K562 (cell line): ENCODE data around the gene CHRM4. TPM values are rescaled to one million over a fixed set of nuclear protein-coding genes. Genes with fewer than 3 reads are reported as not detected.

Source experiments
- CSDE1 ChIP-seq, 2 experiments: fragments of 450-650 bp; IDR thresholded peaks; 2 replicates each; pipeline ENCODE4 v1.6.1; 2016; ENCODE audit warnings: mild to moderate bottlenecking in 1 of 2
- E2F3 ChIP-seq: fragments of 250-450 bp; sonication (Bioruptor Pico); IDR thresholded peaks from 2 replicates; pipeline ENCODE4 v1.4.0; 2020; ENCODE audit warnings: mild to moderate bottlenecking
- ETS1 ChIP-seq: conservative IDR thresholded peaks from 2 replicates; pipeline ENCODE4 v1.6.1; 2011; ENCODE audit warnings: low read depth, mild to moderate bottlenecking, low read length; ENCODE audit not compliant: control insufficient read depth
- FOXJ2 ChIP-seq: fragments of 200-800 bp; sonication (Bioruptor generic); IDR thresholded peaks from 2 replicates; pipeline ENCODE4 v1.6.1; 2016; ENCODE audit warnings: missing genetic modification characterization, missing compliant biosample characterization
- LEF1 ChIP-seq: fragments of 450-650 bp; IDR thresholded peaks from 2 replicates; pipeline ENCODE4 v1.6.1; 2016; ENCODE audit warnings: mild to moderate bottlenecking
- REST ChIP-seq, 2 experiments: fragments of 450-650 bp; formaldehyde crosslinking in 1 of 2; IDR thresholded peaks; 2 replicates each; pipeline versions ENCODE4 v1.4.0 to v1.6.1; 2014 to 2020; ENCODE audit warnings: mild to moderate bottlenecking in 2 of 2, borderline replicate concordance in 1 of 2, low read depth in 1 of 2
- XRCC5 ChIP-seq: fragments of 200-400 bp; formaldehyde crosslinking; IDR thresholded peaks from 2 replicates; pipeline ENCODE4 v1.6.1; 2017; ENCODE audit warnings: low read depth, mild to moderate bottlenecking, low read length
- polyA plus RNA-seq, 8 experiments: library from polyadenylated mRNA; depleted of rRNA in 4 of 8; stranded (reverse) in 5 of 8; unstranded in 3 of 8; fragments of >200 nt; fragmentation: Nextera tagmentation in 2 of 8; fragmentation: Illumina TruSeq in 1 of 8; extraction: Ambion mirVana in 2 of 8; extraction: Trizol in 1 of 8; gene quantifications; 2 replicates each; pipeline versions ENCODE4 v1.2.1 to v1.2.3, GENCODE V29; 2011 to 2014; ENCODE audit warnings: inconsistent platforms in 1 of 8, missing spikeins in 1 of 8
- total RNA-seq, 7 experiments: library from RNA; depleted of rRNA in 6 of 7; stranded (reverse); fragments of >200 nt in 6 of 7; fragmentation: Illumina TruSeq in 2 of 7; extraction: Trizol in 2 of 7; gene quantifications; 2 replicates each; pipeline versions ENCODE4 v1.2.1 to v1.2.3, GENCODE V29; 2011 to 2021; ENCODE audit warnings: low replicate concordance in 1 of 7
- TF ChIP-seq, protein P1 (sequence below): fragments of 450-650 bp; IDR thresholded peaks from 2 replicates; pipeline ENCODE4 v1.6.1; 2016; ENCODE audit warnings: antibody characterized with exemption
- TF ChIP-seq, protein P2 (sequence below), 2 experiments: fragments of 200-800 bp in 1 of 2; sonication (Bioruptor generic) in 1 of 2; sonication (generic) in 1 of 2; formaldehyde crosslinking in 1 of 2; IDR thresholded peaks in 1 of 2; conservative IDR thresholded peaks in 1 of 2; 2 replicates each; pipeline versions ENCODE4 v1.5.0 to v1.6.1; 2016 to 2020; ENCODE audit warnings: missing compliant biosample characterization in 1 of 2, missing genetic modification characterization in 1 of 2, missing genetic modification reagents in 1 of 2
- TF ChIP-seq, protein P3 (sequence below), 2 experiments: IDR thresholded peaks; 2 replicates each; pipeline ENCODE4 v1.6.1; 2012; ENCODE audit warnings: improper control_type of control experiment in 2 of 2, low read depth in 2 of 2, low read length in 2 of 2, borderline replicate concordance in 1 of 2

Gene CHRM4
- total and polyA plus RNA-seq, 9 of the 15 experiments (the other 6 are each of a cell fraction or from before 2014, with no cell fraction given) = 0.22 to 1.3 (median 0.40) TPM; not detected in 2

DNA sequence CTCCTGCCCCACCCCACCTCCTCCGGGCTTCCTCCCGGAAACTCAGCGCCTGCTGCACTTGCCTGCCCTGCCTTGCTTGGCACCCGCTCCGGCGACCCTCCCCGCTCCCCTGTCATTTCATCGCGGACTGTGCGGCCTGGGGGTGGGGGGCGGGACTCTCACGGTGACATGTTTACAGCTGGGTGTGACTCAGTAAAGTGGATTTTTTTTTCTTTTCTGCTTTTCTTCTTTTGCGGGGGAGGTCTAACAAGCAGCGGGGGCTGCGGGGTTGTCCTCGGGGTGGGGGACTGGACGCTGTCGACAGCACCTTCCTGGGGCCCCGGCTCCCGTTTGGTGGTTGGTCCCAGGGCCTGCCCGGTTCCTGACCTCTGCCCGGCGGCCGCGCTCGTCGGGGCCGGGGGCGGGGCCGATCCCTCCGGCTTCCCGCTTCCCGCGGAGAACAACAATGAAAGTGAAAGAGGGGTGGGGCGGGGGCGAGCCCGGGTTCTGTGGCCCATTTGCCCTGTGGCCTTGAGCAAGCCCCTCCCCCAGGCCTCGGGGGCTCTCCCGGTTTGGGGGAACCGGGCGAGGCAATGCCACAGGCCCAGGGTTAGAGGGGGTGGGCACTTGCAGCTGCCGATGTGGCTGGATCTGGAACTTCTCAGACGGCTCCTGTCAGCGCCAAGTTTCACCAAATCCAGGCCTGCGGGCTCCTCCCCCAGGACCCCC, 11.1 kb downstream of the CHRM4 start (continued):
- TF ChIP-seq REST (IDR thresholded peaks at IDR 0.05; ENCODE audit: borderline replicate concordance) = no peak
- TF ChIP-seq REST (CRISPR knock-in tag; IDR thresholded peaks at IDR 0.05; ENCODE audit: low read depth) = no peak
- TF ChIP-seq E2F3 (CRISPR knock-in tag) = 0 out of 2 replicates have a peak, but pooled peaks have one; percentile 19
- TF ChIP-seq LEF1 = peak; percentile 62; the same call in 1 of the 2 replicates
- no peak for TF ChIP-seq CSDE1 (IDR thresholded peaks at IDR 0.05)
- TF ChIP-seq XRCC5 = no peak
- TF ChIP-seq, protein P1, sequence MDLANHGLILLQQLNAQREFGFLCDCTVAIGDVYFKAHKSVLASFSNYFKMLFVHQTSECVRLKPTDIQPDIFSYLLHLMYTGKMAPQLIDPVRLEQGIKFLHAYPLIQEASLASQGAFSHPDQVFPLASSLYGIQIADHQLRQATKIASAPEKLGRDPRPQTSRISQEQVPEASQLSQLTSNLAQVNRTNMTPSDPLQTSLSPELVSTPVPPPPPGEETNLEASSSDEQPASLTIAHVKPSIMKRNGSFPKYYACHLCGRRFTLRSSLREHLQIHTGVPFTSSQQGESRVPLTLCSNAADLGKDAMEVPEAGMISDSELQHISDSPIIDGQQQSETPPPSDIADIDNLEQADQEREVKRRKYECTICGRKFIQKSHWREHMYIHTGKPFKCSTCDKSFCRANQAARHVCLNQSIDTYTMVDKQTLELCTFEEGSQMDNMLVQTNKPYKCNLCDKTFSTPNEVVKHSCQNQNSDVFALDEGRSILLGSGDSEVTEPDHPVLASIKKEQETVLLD = peak; percentile 37
- TF ChIP-seq, protein P2, sequence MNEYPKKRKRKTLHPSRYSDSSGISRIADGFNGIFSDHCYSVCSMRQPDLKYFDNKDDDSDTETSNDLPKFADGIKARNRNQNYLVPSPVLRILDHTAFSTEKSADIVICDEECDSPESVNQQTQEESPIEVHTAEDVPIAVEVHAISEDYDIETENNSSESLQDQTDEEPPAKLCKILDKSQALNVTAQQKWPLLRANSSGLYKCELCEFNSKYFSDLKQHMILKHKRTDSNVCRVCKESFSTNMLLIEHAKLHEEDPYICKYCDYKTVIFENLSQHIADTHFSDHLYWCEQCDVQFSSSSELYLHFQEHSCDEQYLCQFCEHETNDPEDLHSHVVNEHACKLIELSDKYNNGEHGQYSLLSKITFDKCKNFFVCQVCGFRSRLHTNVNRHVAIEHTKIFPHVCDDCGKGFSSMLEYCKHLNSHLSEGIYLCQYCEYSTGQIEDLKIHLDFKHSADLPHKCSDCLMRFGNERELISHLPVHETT (CRISPR knock-in tag; conservative IDR thresholded peaks at IDR 0.05 in 1 of 2, IDR thresholded peaks at IDR 0.05 in 1 of 2) = peak in 1 of 2 experiments; percentile 79; a peak in 2 of 4 replicates
- TF ChIP-seq, protein P3, sequence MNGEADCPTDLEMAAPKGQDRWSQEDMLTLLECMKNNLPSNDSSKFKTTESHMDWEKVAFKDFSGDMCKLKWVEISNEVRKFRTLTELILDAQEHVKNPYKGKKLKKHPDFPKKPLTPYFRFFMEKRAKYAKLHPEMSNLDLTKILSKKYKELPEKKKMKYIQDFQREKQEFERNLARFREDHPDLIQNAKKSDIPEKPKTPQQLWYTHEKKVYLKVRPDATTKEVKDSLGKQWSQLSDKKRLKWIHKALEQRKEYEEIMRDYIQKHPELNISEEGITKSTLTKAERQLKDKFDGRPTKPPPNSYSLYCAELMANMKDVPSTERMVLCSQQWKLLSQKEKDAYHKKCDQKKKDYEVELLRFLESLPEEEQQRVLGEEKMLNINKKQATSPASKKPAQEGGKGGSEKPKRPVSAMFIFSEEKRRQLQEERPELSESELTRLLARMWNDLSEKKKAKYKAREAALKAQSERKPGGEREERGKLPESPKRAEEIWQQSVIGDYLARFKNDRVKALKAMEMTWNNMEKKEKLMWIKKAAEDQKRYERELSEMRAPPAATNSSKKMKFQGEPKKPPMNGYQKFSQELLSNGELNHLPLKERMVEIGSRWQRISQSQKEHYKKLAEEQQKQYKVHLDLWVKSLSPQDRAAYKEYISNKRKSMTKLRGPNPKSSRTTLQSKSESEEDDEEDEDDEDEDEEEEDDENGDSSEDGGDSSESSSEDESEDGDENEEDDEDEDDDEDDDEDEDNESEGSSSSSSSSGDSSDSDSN (IDR thresholded peaks at IDR 0.05; ENCODE audit: borderline replicate concordance in 1 of 2, low read depth in 2 of 2, low read length in 2 of 2) = peak in 1 of 2 experiments; percentile 82; a peak in 2 of 4 replicates
- TF ChIP-seq FOXJ2 = no peak
- no peak; the same call in 1 of the 2 replicates for TF ChIP-seq ETS1
